GM12878 (cell line): Measurements from ENCODE around the gene KRTAP2-1. TPM values are rescaled to one million over a fixed set of nuclear protein-coding genes. Genes with fewer than 3 reads are reported as not detected.

Experiments used
- ATAC-seq: fragments of 200-7000 bp; cut with Tn5 transposase; 3 replicates; pipeline ENCODE4 v1.9.1; 2020; ENCODE audit warnings: mild to moderate bottlenecking, moderate library complexity
- BruUV-seq: library from RNA; stranded (reverse); fragments of 400-500 nt; replicated peaks from 2 replicates; lab custom pipeline; 2021; lab: Mats Ljungman, UMichigan
- CTCF ChIA-PET: fragments of 300-600 bp; sonication (Branson Sonifier 250); formaldehyde crosslinking; extraction: SDS; loops from one replicate; lab custom pipeline; 2021; ENCODE audit warnings: inconsistent platforms; lab: Yijun Ruan, JAX
- POLR2A ChIA-PET: fragments of 350-600 bp; formaldehyde crosslinking; extraction: SDS; loops from one replicate; lab custom pipeline; 2021; ENCODE audit warnings: inconsistent platforms; lab: Charles Lee
- RAD21 ChIA-PET: fragments of 300-600 bp; sonication (Branson Sonifier 250); formaldehyde crosslinking; loops from one replicate; lab custom pipeline; 2023; ENCODE audit warnings: antibody characterized with exemption; ENCODE audit not compliant: unreplicated experiment; lab: Charles Lee
- SMC1A ChIA-PET: fragments of 300-600 bp; sonication (Branson Sonifier 250); formaldehyde crosslinking; loops from one replicate; lab custom pipeline; 2023; ENCODE audit not compliant: unreplicated experiment, uncharacterized antibody; lab: Charles Lee
- DNase-seq: peaks from one replicate; pipeline ENCODE4 v3.0.0-alpha.2; 2011; ENCODE audit warnings: low read depth, low spot score
- FAIRE-seq: peaks from 3 replicates; lab custom pipeline; 2011; peaks lifted over from hg19 to GRCh38; lab: Jason Lieb, UNC
- H2AFZ ChIP-seq: 2 replicates; pipeline ENCODE4 v1.6.0; 2011; ENCODE audit warnings: low read depth, low read length, control low read depth; ENCODE audit not compliant: control insufficient read depth
- H3K27ac ChIP-seq: 2 replicates; pipeline ENCODE4 v1.5.1; 2011; ENCODE audit warnings: control low read depth; ENCODE audit not compliant: control insufficient read depth, insufficient read depth
- H3K27me3 ChIP-seq, 2 experiments: replicated peaks in 1 of 2; 2 replicates each; pipeline versions ENCODE4 v1.6.0 to v1.6.1; 2011; ENCODE audit warnings: low read length in 1 of 2; ENCODE audit not compliant: control insufficient read depth in 2 of 2, insufficient read depth in 2 of 2
- H3K36me3 ChIP-seq, 2 experiments: 2 replicates each; pipeline ENCODE4 v1.5.1; 2011; ENCODE audit warnings: low read length in 1 of 2; ENCODE audit not compliant: control insufficient read depth in 2 of 2, insufficient read depth in 2 of 2
- H3K4me1 ChIP-seq: 2 replicates; pipeline ENCODE4 v1.6.1; 2011; ENCODE audit warnings: mild to moderate bottlenecking, low read length, moderate library complexity, mixed read lengths; ENCODE audit not compliant: control insufficient read depth, insufficient read depth
- H3K4me2 ChIP-seq: 2 replicates; pipeline ENCODE4 v1.6.0; 2011; ENCODE audit warnings: control low read depth; ENCODE audit not compliant: control insufficient read depth, insufficient read depth
- H3K4me3 ChIP-seq: fragments of 200-600 bp; sonication (generic); 2 replicates; pipeline ENCODE4 v1.5.1; 2016
- H3K79me2 ChIP-seq: 2 replicates; pipeline ENCODE4 v1.6.0; 2011; ENCODE audit warnings: low read length; ENCODE audit not compliant: control insufficient read depth, insufficient read depth
- H3K9ac ChIP-seq: 2 replicates; pipeline ENCODE4 v1.8.0; 2011; ENCODE audit warnings: low read length, control low read depth, mixed read lengths; ENCODE audit not compliant: control insufficient read depth, insufficient read depth
- H3K9me3 ChIP-seq: replicated peaks from 3 replicates; pipeline ENCODE4 v1.5.1; 2011; ENCODE audit warnings: mild to moderate bottlenecking, low read length; ENCODE audit not compliant: control insufficient read depth, insufficient read depth
- H4K20me1 ChIP-seq: 2 replicates; pipeline ENCODE4 v1.6.0; 2011; ENCODE audit not compliant: control insufficient read depth, insufficient read depth
- GABPA ChIP-seq: IDR thresholded peaks from 2 replicates; pipeline ENCODE4 v1.6.1; 2014; ENCODE audit warnings: antibody characterized with exemption, low read depth, mild to moderate bottlenecking, inconsistent platforms
- NFYA ChIP-seq: IDR thresholded peaks from 2 replicates; pipeline ENCODE4 v1.6.1; 2011; ENCODE audit warnings: low read depth, mild to moderate bottlenecking, low read length, improper control_type of control experiment, borderline replicate concordance
- NR2C1 ChIP-seq: fragments of 450-650 bp; IDR thresholded peaks from 2 replicates; pipeline ENCODE4 v1.6.1; 2017; ENCODE audit warnings: antibody characterized with exemption, mild to moderate bottlenecking, moderate library complexity
- RBBP5 ChIP-seq: fragments of 200-600 bp; sonication (generic); conservative IDR thresholded peaks from 2 replicates; pipeline ENCODE4 v1.6.1; 2016
- TCF7 ChIP-seq: IDR thresholded peaks from 2 replicates; pipeline ENCODE4 v1.6.1; 2014; ENCODE audit warnings: antibody characterized with exemption, borderline replicate concordance
- WGBS: methylation state at CpG from one replicate; pipeline ENCODE4 v1.1.6; 2016; ENCODE audit warnings: low lambda C conversion rate; ENCODE audit not compliant: insufficient replicate concordance, insufficient coverage; ENCODE audit errors: missing lambda C conversion rate; 5-methylcytosine and 5-hydroxymethylcytosine counted together
- in situ Hi-C: fragments of 300-500 bp; cut with MboI; formaldehyde crosslinking; loops from 9 replicates; pipeline ENCODE4 v1.14.3; 2018; ENCODE audit warnings: mixed read lengths
- intact Hi-C: fragments of 100-400 bp; cut with micrococcal nuclease; formaldehyde crosslinking; loops from one replicate; pipeline ENCODE4 v1.14.2; 2022; ENCODE audit not compliant: unreplicated experiment
- polyA plus RNA-seq, 11 experiments: library from polyadenylated mRNA; depleted of rRNA in 4 of 11; unstranded in 6 of 11; stranded (reverse) in 5 of 11; fragments of >200 nt; fragmentation: Nextera tagmentation in 4 of 11; fragmentation: Illumina TruSeq in 1 of 11; extraction: Ambion mirVana in 4 of 11; extraction: Trizol in 1 of 11; gene quantifications; 1 replicate in 1 of 11; 2 replicates in 10 of 11; pipeline versions ENCODE4 v1.2.1 to v1.2.3, GENCODE V29; 2011 to 2016; ENCODE audit warnings: inconsistent platforms in 2 of 11, missing spikeins in 2 of 11, low read depth in 1 of 11
- total RNA-seq, 4 experiments: library from RNA; depleted of rRNA in 3 of 4; stranded (reverse); fragments of >200 nt in 3 of 4; fragmentation: Illumina TruSeq in 1 of 4; extraction: Trizol in 1 of 4; gene quantifications; 2 replicates each; pipeline versions ENCODE4 v1.2.1 to v1.2.3, GENCODE V29; 2013 to 2021
- TF ChIP-seq, protein P1 (sequence below): fragments of 450-650 bp; IDR thresholded peaks from 2 replicates; pipeline ENCODE4 v1.6.1; 2014; ENCODE audit warnings: mild to moderate bottlenecking
- TF ChIP-seq, protein P2 (sequence below): fragments of 150-350 bp; IDR thresholded peaks from 2 replicates; pipeline ENCODE4 v1.6.1; 2016; ENCODE audit warnings: low read depth, low read length
- TF ChIP-seq, protein P3 (sequence below): fragments of 450-650 bp; formaldehyde crosslinking; IDR thresholded peaks from 2 replicates; pipeline ENCODE4 v1.5.0; 2022; ENCODE audit warnings: mild to moderate bottlenecking, missing genetic modification characterization
- TF ChIP-seq, protein P4 (sequence below): IDR thresholded peaks from 2 replicates; pipeline ENCODE4 v1.6.1; 2012; ENCODE audit warnings: improper control_type of control experiment, low read depth, low read length; ENCODE audit not compliant: insufficient replicate concordance

Gene KRTAP2-1
- total and polyA plus RNA-seq, 10 of the 15 experiments (the other 5 are each of a cell fraction or from before 2014, with no cell fraction given) = not detected

DNA sequence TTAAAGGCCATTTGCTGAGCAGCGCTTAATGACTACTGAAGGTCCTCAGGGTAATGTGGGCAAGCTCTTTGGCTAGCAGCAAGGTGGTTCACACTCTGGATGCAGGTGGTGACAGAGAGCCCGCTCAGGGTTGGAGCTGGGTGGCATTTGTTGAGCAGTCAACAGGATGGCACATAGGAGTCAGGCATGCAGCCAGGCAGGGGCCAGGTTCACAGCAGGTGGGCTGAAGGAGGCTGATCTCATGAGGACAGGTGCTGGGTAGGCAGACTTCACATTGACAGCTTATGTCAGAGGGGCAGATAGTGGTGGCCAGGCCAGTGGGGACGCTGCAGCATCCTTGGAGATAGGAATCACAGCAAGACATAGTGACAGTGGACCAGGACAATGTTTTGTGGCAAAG, 42.7 kb downstream of the KRTAP2-1 start:
- no peaks in the 10 kb centered on the region for H3K4me1 ChIP-seq
- peaks cover 0 to 3% of the 10 kb centered on the region in 2 experiments; a peak in 3 of 4 replicates for H3K27me3 ChIP-seq
- 25% methylated on average over 3 of the region's 3 CpGs for WGBS
- no peak overlapping the region for H2AFZ ChIP-seq
- ChIA-PET SMC1A (no interaction called here), POLR2A (interaction anchor here (0.5 kb wide), 1 partner anchor 802 kb away, joined by 3 read pairs; no protein-coding TSS in a partner anchor), RAD21 (no interaction called here), CTCF (interaction anchor here (1.9 kb wide), 1 partner anchor 9 kb away, joined by 4 read pairs; no protein-coding TSS in a partner anchor)
- DNase-seq = no peak
- no peak overlapping the region for H3K4me2 ChIP-seq
- H3K9me3 ChIP-seq = no peaks in the 10 kb centered on the region
- FAIRE-seq = no peak
- no peaks in the 10 kb centered on the region for H4K20me1 ChIP-seq
- no TSS peak for BruUV-seq
- ATAC-seq = no peak
- in situ Hi-C loops (no loop called here), intact Hi-C loops (no loop called here)
- no peak overlapping the region for H3K9ac ChIP-seq
- no peak overlapping the region for H3K27ac ChIP-seq
- no peaks in the 10 kb centered on the region for H3K36me3 ChIP-seq
- H3K4me3 ChIP-seq = no peak overlapping the region
- no peaks in the 10 kb centered on the region for H3K79me2 ChIP-seq
- no peak for TF ChIP-seq GABPA
- TF ChIP-seq, protein P1, sequence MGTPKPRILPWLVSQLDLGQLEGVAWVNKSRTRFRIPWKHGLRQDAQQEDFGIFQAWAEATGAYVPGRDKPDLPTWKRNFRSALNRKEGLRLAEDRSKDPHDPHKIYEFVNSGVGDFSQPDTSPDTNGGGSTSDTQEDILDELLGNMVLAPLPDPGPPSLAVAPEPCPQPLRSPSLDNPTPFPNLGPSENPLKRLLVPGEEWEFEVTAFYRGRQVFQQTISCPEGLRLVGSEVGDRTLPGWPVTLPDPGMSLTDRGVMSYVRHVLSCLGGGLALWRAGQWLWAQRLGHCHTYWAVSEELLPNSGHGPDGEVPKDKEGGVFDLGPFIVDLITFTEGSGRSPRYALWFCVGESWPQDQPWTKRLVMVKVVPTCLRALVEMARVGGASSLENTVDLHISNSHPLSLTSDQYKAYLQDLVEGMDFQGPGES = no peak
- TF ChIP-seq NFYA = no peak
- TF ChIP-seq TCF7 = no peak
- TF ChIP-seq RBBP5 = no peak
- no peak for TF ChIP-seq NR2C1
- TF ChIP-seq, protein P2, sequence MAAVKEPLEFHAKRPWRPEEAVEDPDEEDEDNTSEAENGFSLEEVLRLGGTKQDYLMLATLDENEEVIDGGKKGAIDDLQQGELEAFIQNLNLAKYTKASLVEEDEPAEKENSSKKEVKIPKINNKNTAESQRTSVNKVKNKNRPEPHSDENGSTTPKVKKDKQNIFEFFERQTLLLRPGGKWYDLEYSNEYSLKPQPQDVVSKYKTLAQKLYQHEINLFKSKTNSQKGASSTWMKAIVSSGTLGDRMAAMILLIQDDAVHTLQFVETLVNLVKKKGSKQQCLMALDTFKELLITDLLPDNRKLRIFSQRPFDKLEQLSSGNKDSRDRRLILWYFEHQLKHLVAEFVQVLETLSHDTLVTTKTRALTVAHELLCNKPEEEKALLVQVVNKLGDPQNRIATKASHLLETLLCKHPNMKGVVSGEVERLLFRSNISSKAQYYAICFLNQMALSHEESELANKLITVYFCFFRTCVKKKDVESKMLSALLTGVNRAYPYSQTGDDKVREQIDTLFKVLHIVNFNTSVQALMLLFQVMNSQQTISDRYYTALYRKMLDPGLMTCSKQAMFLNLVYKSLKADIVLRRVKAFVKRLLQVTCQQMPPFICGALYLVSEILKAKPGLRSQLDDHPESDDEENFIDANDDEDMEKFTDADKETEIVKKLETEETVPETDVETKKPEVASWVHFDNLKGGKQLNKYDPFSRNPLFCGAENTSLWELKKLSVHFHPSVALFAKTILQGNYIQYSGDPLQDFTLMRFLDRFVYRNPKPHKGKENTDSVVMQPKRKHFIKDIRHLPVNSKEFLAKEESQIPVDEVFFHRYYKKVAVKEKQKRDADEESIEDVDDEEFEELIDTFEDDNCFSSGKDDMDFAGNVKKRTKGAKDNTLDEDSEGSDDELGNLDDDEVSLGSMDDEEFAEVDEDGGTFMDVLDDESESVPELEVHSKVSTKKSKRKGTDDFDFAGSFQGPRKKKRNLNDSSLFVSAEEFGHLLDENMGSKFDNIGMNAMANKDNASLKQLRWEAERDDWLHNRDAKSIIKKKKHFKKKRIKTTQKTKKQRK = no peak
- TF ChIP-seq, protein P3, sequence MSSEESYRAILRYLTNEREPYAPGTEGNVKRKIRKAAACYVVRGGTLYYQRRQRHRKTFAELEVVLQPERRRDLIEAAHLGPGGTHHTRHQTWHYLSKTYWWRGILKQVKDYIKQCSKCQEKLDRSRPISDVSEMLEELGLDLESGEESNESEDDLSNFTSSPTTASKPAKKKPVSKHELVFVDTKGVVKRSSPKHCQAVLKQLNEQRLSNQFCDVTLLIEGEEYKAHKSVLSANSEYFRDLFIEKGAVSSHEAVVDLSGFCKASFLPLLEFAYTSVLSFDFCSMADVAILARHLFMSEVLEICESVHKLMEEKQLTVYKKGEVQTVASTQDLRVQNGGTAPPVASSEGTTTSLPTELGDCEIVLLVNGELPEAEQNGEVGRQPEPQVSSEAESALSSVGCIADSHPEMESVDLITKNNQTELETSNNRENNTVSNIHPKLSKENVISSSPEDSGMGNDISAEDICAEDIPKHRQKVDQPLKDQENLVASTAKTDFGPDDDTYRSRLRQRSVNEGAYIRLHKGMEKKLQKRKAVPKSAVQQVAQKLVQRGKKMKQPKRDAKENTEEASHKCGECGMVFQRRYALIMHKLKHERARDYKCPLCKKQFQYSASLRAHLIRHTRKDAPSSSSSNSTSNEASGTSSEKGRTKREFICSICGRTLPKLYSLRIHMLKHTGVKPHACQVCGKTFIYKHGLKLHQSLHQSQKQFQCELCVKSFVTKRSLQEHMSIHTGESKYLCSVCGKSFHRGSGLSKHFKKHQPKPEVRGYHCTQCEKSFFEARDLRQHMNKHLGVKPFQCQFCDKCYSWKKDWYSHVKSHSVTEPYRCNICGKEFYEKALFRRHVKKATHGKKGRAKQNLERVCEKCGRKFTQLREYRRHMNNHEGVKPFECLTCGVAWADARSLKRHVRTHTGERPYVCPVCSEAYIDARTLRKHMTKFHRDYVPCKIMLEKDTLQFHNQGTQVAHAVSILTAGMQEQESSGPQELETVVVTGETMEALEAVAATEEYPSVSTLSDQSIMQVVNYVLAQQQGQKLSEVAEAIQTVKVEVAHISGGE (CRISPR knock-in tag) = no peak
- TF ChIP-seq, protein P4, sequence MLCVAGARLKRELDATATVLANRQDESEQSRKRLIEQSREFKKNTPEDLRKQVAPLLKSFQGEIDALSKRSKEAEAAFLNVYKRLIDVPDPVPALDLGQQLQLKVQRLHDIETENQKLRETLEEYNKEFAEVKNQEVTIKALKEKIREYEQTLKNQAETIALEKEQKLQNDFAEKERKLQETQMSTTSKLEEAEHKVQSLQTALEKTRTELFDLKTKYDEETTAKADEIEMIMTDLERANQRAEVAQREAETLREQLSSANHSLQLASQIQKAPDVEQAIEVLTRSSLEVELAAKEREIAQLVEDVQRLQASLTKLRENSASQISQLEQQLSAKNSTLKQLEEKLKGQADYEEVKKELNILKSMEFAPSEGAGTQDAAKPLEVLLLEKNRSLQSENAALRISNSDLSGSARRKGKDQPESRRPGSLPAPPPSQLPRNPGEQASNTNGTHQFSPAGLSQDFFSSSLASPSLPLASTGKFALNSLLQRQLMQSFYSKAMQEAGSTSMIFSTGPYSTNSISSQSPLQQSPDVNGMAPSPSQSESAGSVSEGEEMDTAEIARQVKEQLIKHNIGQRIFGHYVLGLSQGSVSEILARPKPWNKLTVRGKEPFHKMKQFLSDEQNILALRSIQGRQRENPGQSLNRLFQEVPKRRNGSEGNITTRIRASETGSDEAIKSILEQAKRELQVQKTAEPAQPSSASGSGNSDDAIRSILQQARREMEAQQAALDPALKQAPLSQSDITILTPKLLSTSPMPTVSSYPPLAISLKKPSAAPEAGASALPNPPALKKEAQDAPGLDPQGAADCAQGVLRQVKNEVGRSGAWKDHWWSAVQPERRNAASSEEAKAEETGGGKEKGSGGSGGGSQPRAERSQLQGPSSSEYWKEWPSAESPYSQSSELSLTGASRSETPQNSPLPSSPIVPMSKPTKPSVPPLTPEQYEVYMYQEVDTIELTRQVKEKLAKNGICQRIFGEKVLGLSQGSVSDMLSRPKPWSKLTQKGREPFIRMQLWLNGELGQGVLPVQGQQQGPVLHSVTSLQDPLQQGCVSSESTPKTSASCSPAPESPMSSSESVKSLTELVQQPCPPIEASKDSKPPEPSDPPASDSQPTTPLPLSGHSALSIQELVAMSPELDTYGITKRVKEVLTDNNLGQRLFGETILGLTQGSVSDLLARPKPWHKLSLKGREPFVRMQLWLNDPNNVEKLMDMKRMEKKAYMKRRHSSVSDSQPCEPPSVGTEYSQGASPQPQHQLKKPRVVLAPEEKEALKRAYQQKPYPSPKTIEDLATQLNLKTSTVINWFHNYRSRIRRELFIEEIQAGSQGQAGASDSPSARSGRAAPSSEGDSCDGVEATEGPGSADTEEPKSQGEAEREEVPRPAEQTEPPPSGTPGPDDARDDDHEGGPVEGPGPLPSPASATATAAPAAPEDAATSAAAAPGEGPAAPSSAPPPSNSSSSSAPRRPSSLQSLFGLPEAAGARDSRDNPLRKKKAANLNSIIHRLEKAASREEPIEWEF = no peak
